Esophagus squamous epithelium (tissue), 5 donors: ENCODE measurements around the gene ADAP1. TPM values are rescaled to one million over a fixed set of nuclear protein-coding genes. Genes with fewer than 3 reads are reported as not detected.
"Not testable (repeated sequence)": the region's sequence is repeated elsewhere in the genome, so short reads cannot be mapped to it uniquely, and the experiment has no call there.

Experiments
- DNase-seq: peaks from one replicate; lab custom pipeline; 2025; lab: John Stamatoyannopoulos, UW
- H3K27ac ChIP-seq, 4 donors: fragments of 200-600 bp; sonication (generic); one replicate each; pipeline ENCODE4 v1.5.1; 2016 to 2019; ENCODE audit warnings: mild to moderate bottlenecking in 1 of 4
- H3K27me3 ChIP-seq, 4 donors: fragments of 200-600 bp; sonication (generic); 1 replicate in 3 of 4; 2 replicates in 1 of 4; pipeline versions ENCODE4 v1.5.1 to v1.6.0; 2017 to 2021; ENCODE audit warnings: antibody characterized with exemption in 1 of 4
- H3K36me3 ChIP-seq, 3 donors: fragments of 200-600 bp; sonication (generic); one replicate each; pipeline ENCODE4 v1.5.1; 2016 to 2019
- H3K4me1 ChIP-seq, 3 donors: fragments of 200-600 bp; sonication (generic); one replicate each; pipeline ENCODE4 v1.5.1; 2017 to 2019
- H3K4me3 ChIP-seq, 4 donors: fragments of 200-600 bp; sonication (generic); 1 replicate in 3 of 4; 2 replicates in 1 of 4; pipeline ENCODE4 v1.5.1; 2016 to 2019; ENCODE audit warnings: mild to moderate bottlenecking in 2 of 4, moderate library complexity in 1 of 4
- H3K9me3 ChIP-seq, 3 donors: fragments of 200-600 bp; sonication (generic); one replicate each; pipeline ENCODE4 v1.5.1; 2016 to 2019
- CTCF ChIP-seq, 6 experiments: fragments of 450-650 bp in 4 of 6; fragments of 200-600 bp in 2 of 6; sonication (generic) in 2 of 6; IDR thresholded peaks; one replicate each; pipeline ENCODE4 v1.5.1; 2016 to 2019; ENCODE audit warnings: antibody characterized with exemption in 6 of 6, mild to moderate bottlenecking in 4 of 6, moderate library complexity in 4 of 6
- POLR2A ChIP-seq, 4 donors: fragments of 450-650 bp; IDR thresholded peaks; one replicate each; pipeline ENCODE4 v1.6.1; 2017; ENCODE audit warnings: antibody characterized with exemption in 4 of 4, mild to moderate bottlenecking in 4 of 4, moderate library complexity in 3 of 4
- WGBS, 2 donors: methylation state at CpG; one replicate each; pipeline ENCODE4 v1.1.5; 2018; 5-methylcytosine and 5-hydroxymethylcytosine counted together
- intact Hi-C: fragments of 100-400 bp; cut with DNase I; formaldehyde crosslinking; loops from one replicate; pipeline ENCODE4 v1.15.0; 2022
- total RNA-seq, 4 donors: library from RNA; depleted of rRNA; stranded (reverse); fragments of >200 nt; gene quantifications; one replicate each; pipeline ENCODE4 v1.1.0, GENCODE V29; 2016
- donor health status: DM: yes; HTN: yes; CAD: no.

ADAP1 gene
- total RNA-seq, 4 donors from 2014 or later, result 6.0 to 13.7 (median 9.9) TPM

GRCh38 chr7:944744-945143 lies 9.7 kb downstream of the ADAP1 start:
- no peak for DNase-seq
- no peaks in the 10 kb centered on the region for H3K36me3 ChIP-seq
- peak overlapping the region in 3 of 4 donors; percentile 28 to 49 (median 32) for H3K4me3 ChIP-seq
- 67 to 83% methylated on average over 3 of the region's 5 CpGs for WGBS, 2 donors
- peaks cover 0 to 4% (median 0%) of the 10 kb centered on the region in 3 donors for H3K9me3 ChIP-seq
- no peak for TF ChIP-seq CTCF (IDR thresholded peaks at IDR 0.05)
- TF ChIP-seq POLR2A (IDR thresholded peaks at IDR 0.05), result no peak
- H3K27ac ChIP-seq, result peak overlapping the region; percentile 77 to 89 (median 84)
- peaks cover 14 to 27% (median 14%) of the 10 kb centered on the region in 3 donors for H3K4me1 ChIP-seq
- no peaks in the 10 kb centered on the region for H3K27me3 ChIP-seq
- intact Hi-C loops, result loop anchor here (2.0 kb wide), 1 partner anchor 32 kb away; no protein-coding TSS in a partner anchor

GRCh38 chr7:943793-944192 lies 10.7 kb downstream of the ADAP1 start:
- not testable (repeated sequence) for H3K27me3 ChIP-seq, H3K9me3 ChIP-seq, H3K27ac ChIP-seq, H3K36me3 ChIP-seq, H3K4me3 ChIP-seq, DNase-seq
- peaks cover 14 to 25% (median 14%) of the 10 kb centered on the region in 3 donors for H3K4me1 ChIP-seq
- 88 to 93% methylated on average over 3 to 4 of the region's 4 CpGs for WGBS, 2 donors
- intact Hi-C loops, result loop anchor here (2.0 kb wide), 1 partner anchor 31 kb away; no protein-coding TSS in a partner anchor

- intact Hi-C loops, result no loop called here
- 20 to 35% methylated on average over 2 of the region's 2 CpGs for WGBS, 2 donors
- Histone ChIP-seq H3K27ac (no peak overlapping the region), H3K4me1 (peaks cover 5 to 21% (median 9%) of the 10 kb centered on the region in 3 donors), H3K4me3 (no peak overlapping the region), H3K36me3 (peaks cover 0 to 4% (median 0%) of the 10 kb centered on the region in 3 donors), H3K9me3 (peaks cover 0 to 4% (median 0%) of the 10 kb centered on the region in 3 donors), H3K27me3 (no peaks in the 10 kb centered on the region)
- TF ChIP-seq CTCF (IDR thresholded peaks at IDR 0.05) (no peak), POLR2A (IDR thresholded peaks at IDR 0.05) (no peak)
- no peak for DNase-seq
Measured at GRCh38 chr7:940599-941408, 13.7 kb downstream of the ADAP1 start.

DNA sequence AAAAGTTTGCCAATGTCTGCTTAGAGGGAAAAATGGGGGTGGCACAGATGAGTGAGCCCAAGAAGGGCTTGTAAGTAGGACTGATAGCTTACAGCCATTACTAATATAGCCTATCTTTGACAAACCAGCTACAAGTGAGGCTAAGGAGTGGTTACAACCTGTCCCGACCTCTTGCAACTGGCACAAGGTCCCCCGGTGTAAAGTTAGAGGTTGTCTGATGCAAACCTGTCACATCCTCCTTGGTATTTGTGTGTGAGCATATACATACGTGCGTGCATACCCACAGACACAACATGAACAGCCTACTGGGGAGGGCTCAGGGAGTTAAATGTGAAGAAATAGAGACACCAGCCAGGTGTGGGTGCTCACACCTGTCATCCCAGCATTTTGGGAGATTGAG lies 14.6 kb downstream of the ADAP1 start:
- Histone ChIP-seq H3K36me3 (peaks cover 0 to 4% (median 0%) of the 10 kb centered on the region in 3 donors), H3K9me3 (peaks cover 0 to 4% (median 0%) of the 10 kb centered on the region in 3 donors), H3K27ac (no peak overlapping the region), H3K27me3 (no peaks in the 10 kb centered on the region), H3K4me1 (peaks cover 0 to 12% (median 2%) of the 10 kb centered on the region in 3 donors), H3K4me3 (no peak overlapping the region)
- intact Hi-C loops, result no loop called here
- no peak for DNase-seq
- TF ChIP-seq CTCF (IDR thresholded peaks at IDR 0.05) (no peak), POLR2A (IDR thresholded peaks at IDR 0.05) (no peak)
- WGBS, 2 donors, result 82 to 85% methylated on average over 4 of the region's 4 CpGs

GRCh38 chr7:938546-939185 lies 15.8 kb downstream of the ADAP1 start:
- Histone ChIP-seq H3K27ac (no peak overlapping the region), H3K4me1 (peaks cover 0 to 7% (median 0%) of the 10 kb centered on the region in 3 donors), H3K4me3 (no peak overlapping the region), H3K27me3 (no peaks in the 10 kb centered on the region), H3K9me3 (peaks cover 0 to 4% (median 0%) of the 10 kb centered on the region in 3 donors), H3K36me3 (peaks cover 0 to 4% (median 0%) of the 10 kb centered on the region in 3 donors)
- TF ChIP-seq POLR2A (IDR thresholded peaks at IDR 0.05) (no peak), CTCF (IDR thresholded peaks at IDR 0.05) (no peak)
- 91 to 98% methylated on average over 13 to 18 of the region's 27 CpGs for WGBS, 2 donors
- intact Hi-C loops, result no loop called here
- DNase-seq, result no peak
